HG02981 (cell line): ENCODE results near the gene ZFP30.

Source experiments
- ATAC-seq: cut with Tn5 transposase; IDR thresholded peaks from one replicate; pipeline ENCODE4 v1.9.1; 2021; ENCODE audit warnings: mild to moderate bottlenecking, moderate library complexity; ENCODE audit not compliant: unreplicated experiment

The ZFP30 gene

GRCh38 chr19:37564624-37565369 is 90.5 kb downstream of the ZFP30 start:
- no peak for ATAC-seq
